HG03135 (cell line): Measurements from ENCODE around the gene KLHDC3.

ENCODE experiments used
- ATAC-seq: cut with Tn5 transposase; IDR thresholded peaks from one replicate; pipeline ENCODE4 v1.9.1; 2021; ENCODE audit warnings: mild to moderate bottlenecking, moderate library complexity; ENCODE audit not compliant: unreplicated experiment

Gene KLHDC3

DNA sequence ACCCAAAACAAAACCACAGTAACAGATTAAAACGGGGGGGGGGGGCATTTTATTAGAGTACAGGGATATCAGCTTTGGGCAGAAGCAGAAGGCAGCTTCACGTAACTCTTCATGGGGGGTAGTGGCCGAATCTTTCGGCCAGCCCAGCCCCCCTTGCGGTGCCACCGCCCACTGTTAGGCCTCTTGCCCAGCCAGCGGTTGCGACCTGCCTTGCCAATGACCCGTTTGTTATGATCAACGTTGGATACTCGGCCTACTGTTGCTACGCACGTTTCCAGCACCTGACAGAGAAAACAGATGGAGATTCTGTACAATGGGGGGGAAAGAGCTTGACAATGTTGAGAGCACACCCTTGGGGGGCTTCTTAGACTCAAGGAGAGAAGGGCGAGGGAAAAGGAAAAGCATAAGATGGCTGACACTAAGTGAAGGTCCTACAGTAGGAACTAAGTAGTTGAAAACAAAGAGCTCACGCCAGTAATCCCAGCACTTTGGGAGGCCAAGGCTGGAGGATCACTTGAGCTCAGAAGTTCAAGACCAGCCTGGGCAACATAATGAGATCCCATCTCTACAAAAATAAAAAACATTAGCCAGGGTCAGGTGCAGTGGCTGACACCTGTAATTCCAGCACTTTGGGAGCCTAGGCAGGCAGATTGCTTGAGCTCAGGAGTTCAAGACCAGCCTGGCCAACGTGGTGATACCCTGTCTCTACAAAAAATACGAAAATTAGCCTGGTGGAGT, 40.3 kb downstream of the KLHDC3 start:
- no peak for ATAC-seq

DNA sequence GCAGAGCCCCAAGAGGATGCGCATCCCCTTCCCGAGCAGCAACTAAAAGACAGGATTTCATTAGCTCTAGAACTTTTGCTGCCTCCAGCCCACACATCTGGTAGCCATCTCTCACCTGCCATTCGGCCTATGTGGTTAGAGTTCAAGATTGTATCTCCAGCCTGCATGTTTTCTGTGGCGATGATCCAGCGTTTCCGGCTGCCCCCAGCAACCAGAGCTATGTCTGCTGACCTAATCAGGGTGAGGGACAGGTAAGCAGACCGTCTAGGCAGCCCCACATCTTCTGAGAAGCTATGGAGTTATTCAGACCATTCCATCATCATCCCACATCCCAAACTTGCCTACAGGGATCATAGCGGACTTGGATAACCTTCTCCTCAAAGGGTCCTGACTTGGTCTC, 41.9 kb downstream of the KLHDC3 start:
- no peak for ATAC-seq

DNA sequence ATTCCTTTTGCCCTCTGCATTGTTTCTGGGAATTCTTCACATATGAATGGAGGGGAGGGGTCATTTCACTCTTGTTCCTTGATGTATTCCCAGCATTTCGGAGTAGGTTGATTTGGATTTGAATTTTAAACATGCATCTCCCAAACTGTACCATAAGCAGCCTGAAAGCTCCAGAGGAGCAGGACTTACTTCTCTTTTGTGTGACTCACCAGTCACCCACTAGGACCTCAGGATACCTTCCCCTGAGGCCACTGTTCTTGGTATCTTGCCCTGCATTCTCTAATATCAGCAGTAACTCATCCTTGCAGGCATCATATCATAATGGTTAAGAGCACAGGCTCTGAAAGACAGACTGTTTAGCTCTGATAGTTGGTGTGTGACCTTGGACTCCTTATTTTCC, 44.5 kb downstream of the KLHDC3 start:
- no peak for ATAC-seq

DNA sequence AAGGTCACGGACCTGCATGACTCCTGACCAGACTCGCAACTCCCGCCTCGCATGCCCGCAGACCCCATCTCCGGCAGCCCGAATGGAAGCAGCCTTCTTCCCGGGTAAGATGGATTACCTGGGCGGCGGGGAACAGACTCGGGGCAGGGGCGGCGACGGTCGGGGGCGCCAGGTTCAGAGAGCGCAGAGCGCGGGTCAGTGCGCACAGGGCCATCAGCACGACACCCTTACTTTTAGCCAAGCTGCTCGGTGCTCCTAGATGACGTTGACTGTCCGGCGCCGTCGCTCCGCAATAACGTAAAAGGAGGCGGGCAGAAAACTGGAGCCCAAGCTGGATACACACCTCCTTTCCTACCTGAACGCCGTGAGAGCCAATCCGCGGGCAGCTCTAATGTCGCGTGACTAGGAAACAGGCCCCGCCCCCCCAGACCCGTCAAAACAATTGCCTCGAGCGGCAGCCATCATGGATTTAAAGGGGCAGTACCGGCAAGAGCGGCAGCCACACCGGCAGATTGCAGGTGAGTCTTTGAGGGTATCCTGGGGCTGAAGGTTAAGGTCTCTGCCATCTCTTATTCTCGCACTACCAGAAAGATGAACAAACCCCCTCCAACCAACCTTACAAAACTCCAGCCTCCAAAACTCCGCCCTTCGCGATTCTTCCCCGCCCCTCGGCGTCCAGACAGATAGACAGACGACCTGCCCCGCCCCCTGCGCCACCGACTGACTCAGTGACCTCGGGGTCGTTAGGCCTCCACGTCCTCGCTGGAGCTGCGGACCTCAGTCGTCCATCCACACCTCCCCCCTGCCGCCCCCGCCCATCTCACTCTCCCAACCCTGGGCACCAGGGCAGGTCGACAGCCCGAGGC, 45.4 kb downstream of the KLHDC3 start, which contains the start of the genes KLC4 and MRPL2:
KLC4 (plus strand) TSS at position 464 of the 866 bp plus-strand sequence. CDS start 1,705 bp downstream, outside the sequence.
MRPL2 (minus strand) TSS at position 267 of the 866 bp plus-strand sequence; CDS start at position 214, 53 bp downstream.
- ATAC-seq: peak; percentile 84

DNA sequence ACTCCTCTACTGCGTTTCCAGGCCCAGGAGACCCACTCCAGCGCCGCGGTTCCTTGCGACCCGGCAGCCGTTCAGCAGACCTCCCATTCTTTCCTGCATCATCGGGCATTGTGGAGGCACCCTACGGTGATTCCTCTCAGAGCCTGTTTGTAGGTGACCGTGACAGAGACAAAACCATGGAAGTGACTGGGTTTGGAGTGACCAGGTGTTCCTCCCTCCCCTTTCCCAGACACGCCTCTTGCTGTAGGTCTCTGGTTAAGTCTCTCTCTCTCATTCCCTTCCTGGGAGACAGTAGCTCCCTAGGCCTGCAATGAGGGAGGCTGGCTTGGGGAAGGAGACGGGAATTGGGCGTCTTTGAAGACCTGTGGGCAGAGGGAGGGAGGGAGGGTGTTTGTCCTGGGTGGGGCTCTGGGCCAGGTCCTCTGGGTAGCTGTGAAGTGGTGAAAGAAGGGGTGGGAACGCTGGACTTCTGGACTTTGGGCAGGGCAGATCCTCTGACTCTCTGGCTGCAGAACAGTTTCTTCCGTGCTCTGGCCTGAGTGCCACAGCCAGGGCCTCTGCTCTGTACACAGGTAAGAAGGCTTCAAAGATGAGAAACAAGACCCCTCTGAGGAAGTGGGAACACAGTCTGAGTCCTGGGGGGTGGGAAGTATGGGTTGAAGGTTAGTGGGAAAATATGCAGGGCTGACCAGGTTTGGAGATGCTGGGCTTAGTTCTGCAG, 46.1 kb downstream of the KLHDC3 start:
- ATAC-seq: no peak

DNA sequence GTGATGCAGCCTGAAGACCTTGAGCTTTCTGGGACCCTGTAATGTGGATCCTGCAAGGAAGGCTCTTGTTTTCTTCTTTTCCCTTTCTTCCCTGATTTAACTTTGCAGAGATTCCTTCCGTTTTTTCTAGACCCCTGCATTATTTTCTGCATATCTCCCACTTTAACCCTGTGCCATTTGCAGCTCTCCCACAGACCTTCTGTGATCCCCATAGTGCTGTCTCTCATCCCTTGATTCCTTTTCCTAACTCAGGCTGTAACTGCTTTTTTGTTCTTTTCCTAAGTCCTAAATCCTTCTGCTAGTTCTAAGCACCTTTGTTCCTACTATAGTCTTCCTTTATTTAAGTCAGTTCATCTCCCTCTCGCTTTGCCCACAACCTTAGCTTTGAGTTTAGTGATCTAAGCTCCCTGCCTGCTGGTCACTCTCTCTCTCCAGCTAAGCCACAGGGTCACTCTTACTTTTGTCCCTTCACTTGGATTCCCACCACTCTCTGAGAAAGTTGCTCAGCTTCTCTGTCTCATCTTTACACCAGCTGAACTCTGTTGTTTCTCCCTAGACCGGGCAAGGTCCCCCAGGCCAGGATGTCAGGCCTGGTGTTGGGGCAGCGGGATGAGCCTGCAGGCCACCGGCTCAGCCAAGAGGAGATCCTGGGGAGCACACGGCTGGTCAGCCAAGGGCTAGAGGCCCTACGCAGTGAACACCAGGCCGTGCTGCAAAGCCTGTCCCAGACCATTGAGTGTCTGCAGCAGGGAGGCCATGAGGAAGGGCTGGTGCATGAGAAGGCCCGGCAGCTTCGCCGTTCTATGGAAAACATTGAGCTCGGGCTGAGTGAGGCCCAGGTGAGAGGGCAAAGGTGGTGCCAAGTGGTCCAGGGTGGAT, 46.9 kb downstream of the KLHDC3 start:
- ATAC-seq: no peak

DNA sequence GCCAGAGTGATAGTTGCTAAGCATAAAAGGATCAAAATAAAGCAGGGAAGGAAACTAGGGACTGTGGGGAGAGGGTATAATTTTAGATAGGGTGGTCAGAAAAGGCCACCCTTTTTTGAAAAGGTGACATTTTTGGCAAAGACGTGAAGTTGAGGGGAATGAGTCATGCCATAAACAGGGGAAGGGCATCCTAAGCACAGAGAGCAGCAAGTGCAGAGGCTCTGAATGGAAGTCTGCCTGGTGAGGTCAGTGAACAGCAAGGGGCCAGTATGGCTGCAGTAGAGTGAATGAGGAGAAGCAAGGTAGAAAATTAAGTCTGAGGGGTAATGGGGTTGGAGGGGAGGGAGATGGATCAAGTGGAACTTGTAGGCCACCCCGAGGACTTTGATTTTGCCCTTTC, 47.8 kb downstream of the KLHDC3 start:
- ATAC-seq: no peak

DNA sequence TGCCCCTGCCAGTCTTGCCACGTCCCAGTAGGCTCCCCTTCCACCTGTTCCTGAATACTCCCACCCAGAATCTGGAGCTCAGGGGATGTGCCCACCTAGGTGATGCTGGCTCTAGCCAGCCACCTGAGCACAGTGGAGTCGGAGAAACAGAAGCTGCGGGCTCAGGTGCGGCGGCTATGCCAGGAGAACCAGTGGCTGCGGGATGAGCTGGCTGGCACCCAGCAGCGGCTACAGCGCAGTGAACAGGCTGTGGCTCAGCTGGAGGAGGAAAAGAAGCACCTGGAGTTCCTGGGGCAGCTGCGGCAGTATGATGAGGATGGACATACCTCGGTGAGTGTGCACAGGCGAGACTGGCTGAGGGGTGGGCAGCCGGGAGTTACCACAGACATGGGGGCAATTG, 48.8 kb downstream of the KLHDC3 start:
- ATAC-seq: no peak

DNA sequence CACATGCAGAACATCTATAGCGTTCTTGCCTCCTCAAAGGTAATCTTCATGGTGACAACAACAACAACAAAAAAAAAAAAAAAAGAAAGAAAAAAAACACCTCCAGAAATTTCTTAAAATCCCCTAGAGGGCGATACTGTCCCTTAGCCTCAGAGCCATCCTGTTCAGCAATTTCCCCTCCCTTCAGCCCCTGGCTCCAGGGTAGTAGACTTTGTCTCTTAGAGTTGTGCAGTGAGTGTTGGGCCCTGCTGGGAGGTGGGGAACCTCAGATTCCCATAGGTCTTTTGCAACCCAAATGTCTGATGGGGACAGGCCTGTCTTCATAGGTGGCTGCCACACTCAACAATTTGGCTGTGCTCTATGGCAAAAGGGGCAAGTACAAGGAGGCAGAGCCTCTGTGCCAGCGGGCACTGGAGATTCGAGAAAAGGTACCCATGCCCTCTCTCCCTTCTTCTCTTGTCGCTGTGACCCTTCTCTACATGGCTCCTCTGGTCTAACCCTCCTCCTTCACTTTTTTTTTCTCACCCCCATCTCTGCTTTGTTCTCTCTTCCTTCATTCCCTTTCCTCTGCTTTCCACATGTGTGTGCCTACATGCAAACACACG, 56.1 kb downstream of the KLHDC3 start:
- no peak for ATAC-seq
